NCI-H748 (cell line): ENCODE results near the gene GEMIN2.
"Not testable (repeated sequence)": the region's sequence is repeated elsewhere in the genome, so short reads cannot be mapped to it uniquely, and the experiment has no call there.

Experiments
- DNase-seq: peaks from one replicate; lab custom pipeline; 2025; ENCODE audit not compliant: unreplicated experiment; lab: John Stamatoyannopoulos, UW

GEMIN2 gene

GRCh38 chr14:39109893-39110715, 4.0 kb upstream of the GEMIN2 start:
- DNase-seq: no peak

DNA sequence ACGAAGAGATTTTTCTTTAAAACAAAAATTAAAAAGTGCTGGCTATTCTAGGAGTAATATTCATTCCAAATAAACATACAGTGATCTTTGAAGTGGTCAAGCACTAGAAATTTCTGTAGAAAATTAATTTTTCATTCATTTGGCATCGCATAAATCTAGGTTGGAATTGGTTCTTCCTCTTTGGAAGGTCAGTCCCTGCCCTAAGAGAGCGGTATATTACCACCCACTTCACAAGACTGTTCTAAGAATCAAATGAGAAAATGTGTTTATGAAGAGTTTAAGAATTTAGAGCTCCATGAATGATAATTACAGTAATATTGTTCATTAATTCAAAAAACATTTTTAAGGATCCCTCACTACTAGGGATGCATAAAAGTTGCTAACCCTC, 444 bp upstream of the GEMIN2 start:
- DNase-seq: no peak

- no peak for DNase-seq
These were observed 8.4 kb downstream of the GEMIN2 start for GRCh38 chr14:39122330-39123138.

DNA sequence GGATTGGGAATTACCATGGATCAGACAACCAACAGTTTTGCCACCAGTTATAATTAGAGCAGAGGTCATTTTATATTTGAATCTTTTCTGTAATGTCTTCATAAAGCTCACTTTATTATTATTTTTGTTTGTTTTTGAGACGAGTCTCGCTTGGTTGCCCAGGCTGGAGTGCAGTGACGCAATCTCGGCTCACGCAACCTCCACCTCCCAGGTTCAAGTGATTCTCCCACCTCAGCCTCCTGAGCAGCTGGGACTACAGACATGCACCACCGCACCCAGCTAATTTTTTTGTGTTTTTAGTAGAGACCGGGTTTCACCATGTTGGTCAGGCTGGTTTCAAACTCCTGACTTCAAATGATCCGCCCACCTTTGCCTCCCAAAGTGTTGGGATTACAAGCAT, 23.7 kb downstream of the GEMIN2 start:
- not testable (repeated sequence) for DNase-seq

GRCh38 chr14:39138440-39138839, 24.3 kb downstream of the GEMIN2 start:
- DNase-seq: no peak

DNA sequence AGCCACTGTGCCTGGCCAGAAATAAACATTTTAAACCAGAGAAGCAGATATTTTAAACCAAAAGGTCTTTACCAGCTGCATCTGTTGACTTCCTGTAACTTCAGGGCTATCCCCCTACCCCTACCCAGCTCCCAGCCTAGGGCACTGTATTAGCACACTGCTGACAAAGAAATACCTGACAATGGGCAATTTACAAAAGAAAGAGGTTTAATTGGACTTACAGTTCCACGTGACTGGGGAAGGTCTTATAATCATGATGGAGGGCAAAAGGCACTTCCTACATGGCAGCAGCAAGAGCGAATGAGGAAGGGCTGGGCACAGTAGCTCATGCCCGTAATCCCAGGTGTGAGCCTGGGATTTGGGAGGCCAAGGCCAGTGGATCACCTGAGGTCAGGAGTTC, 26.0 kb downstream of the GEMIN2 start:
- DNase-seq: no peak

GRCh38 chr14:39141623-39142022, 27.5 kb downstream of the GEMIN2 start:
- DNase-seq: not testable (repeated sequence)

GRCh38 chr14:39143226-39143625, 29.1 kb downstream of the GEMIN2 start:
- DNase-seq: not testable (repeated sequence)

DNA sequence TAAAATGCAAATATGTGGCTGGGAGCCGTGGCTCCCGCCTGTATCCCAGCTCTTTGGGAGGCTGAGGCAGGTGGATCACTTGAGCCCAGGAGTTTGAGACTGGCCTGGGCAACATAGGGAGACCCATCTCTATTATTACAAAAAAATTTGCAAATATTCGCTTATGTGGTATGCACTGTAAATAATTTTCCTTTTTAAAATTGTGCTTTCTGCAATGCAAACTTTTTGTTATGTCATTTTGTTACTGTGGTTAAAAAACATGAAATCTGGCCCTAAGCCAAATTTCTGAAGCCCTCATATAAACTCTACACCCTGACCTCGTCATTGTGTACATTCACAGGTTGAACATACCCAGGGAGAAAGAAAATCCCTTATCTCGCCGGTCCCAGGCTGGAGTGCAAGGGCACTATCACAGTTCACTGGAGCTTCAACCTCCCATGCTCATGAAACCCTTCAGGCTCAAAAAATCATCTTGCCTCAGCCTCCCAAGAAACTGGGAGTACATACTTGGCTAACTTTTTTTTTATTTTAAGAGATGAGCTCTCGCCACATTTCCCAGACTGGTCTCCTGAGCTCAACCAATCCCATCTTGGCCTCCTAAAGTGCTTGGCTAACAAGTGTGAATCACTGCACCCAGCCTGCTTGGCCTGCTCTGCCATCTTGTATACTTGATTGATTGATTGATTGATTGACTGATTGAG, 31.3 kb downstream of the GEMIN2 start:
- DNase-seq: no peak

- no peak for DNase-seq
These were observed 40.6 kb downstream of the GEMIN2 start for GRCh38 chr14:39154594-39155189.

- DNase-seq: no peak
These were observed 43.4 kb downstream of the GEMIN2 start for GRCh38 chr14:39157491-39157890.

DNA sequence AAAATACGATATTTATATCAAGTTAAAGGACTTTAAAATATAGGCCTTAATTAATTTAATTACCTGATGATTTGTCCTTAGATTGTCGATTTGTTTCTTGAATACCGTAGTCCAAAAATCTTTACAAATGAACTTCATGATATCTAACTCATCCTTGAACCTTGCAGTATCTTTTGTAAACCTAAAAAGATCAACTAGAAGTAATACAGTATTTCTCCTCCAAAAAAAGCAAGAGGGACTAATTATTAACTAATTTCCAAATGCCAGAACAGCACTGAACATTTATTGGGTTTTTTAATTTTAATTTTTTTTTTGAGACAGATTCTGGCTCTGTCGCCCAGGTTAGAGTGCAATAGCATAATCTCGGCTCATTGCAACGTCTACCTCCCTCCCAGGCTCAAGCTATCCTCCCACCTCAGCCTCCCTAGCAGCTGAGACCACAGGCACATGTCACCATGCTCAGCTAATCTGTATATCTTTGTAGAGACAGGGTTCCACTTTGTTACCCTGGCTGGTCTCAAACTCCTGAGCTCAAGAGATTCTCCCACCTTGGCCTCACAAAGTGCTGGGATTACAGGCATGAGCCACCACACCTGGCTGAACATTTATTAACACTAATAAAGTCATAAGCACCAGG, 44.2 kb downstream of the GEMIN2 start:
- DNase-seq: no peak

DNA sequence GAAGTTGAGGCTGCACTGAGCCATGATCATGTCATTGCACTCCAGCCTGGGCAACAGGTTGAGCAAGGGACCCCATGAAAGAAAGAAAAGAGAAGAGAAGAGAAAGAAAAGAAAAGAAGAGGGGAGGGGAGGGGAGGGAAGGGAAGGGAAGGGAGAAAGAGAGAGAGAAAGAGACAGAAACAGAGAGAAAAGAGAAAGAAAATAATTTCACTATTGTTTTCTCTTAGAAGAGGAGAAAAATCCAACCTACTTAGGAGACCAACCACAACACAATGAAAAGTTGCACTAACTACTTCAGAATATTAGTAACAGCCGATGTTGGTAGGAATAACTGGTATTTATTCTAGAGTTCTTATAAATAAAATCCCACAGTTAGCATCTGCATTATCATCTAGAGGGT, 46.4 kb downstream of the GEMIN2 start:
- no peak for DNase-seq

DNA sequence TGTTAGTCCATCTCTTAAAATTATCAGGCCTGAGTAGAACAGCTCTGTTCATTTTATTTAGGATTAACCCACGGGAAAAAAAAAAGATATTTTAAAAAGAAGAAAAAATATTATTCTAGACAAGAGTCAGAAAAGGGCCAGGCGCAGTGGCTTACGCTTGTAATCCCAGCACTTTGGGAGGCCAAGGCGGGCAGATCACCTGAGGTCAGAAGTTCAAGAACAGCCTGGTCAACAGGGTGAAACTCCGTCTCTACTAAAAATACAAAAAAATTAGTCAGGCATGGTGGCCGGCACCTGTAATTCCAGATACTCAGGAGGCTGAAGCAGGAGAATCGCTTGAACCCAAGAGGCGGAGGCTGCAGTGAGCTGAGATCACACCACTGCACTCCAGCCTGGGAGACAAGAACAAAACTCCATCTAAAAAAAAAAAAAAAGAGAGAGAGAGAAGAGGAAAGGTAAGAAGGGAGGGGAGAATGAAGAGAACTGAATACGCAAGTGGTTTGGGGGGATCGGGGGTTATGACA, 53.7 kb downstream of the GEMIN2 start:
- not testable (repeated sequence) for DNase-seq

- no peak for DNase-seq
These were observed 54.5 kb downstream of the GEMIN2 start for GRCh38 chr14:39168591-39168990.

DNA sequence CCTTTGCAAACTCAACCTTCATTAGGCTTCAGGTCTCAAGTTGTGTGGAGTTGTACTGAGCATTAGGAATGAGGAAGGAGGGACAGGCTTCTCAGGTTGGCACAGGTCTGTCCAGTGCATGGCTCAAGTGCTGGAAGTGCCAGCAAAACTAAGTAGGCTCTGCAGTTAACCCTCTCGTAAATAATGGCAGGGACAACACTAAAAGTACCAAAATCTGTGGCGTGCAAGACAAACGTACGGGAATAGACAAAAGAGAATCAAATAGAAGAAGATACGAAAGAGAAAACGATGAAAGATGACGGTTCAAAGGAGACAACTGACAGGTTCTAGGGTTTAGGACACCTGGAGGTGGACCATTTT, 55.4 kb downstream of the GEMIN2 start:
- DNase-seq: peak; percentile 43

- DNase-seq: no peak
These were observed 59.1 kb downstream of the GEMIN2 start for GRCh38 chr14:39173198-39173597.

- DNase-seq: peak; percentile 100
These were observed 60.7 kb downstream of the GEMIN2 start, which contains the start of gene PNN for GRCh38 chr14:39174560-39175444. TSS of gene PNN (plus strand) at chr14:39175254. CDS start at chr14:39175280, 26 bp downstream.

- DNase-seq: peak; percentile 68
These were observed 61.5 kb downstream of the GEMIN2 start for GRCh38 chr14:39175445-39176262.
